ENCODE data around the gene DOCK7.
"Not testable (repeated sequence)": the region's sequence is repeated elsewhere in the genome, so short reads cannot be mapped to it uniquely, and the experiment has no call there.

The DOCK7 gene

GRCh38 chr1:62712336-62713243, 24.4 kb upstream of the DOCK7 start:
- DNase-seq (ENCODE audit: insufficient read length, low spot score) (no peak), FAIRE-seq (no peak)
- TF ChIP-seq CTCF (IDR thresholded peaks at IDR 0.05; ENCODE audit: insufficient read depth, missing control alignments) = no peak

GRCh38 chr1:62707744-62708120, 19.5 kb upstream of the DOCK7 start:
- no peak for TF ChIP-seq CTCF (IDR thresholded peaks at IDR 0.05; ENCODE audit: insufficient read depth, missing control alignments)
- FAIRE-seq = no peak
- no peak for DNase-seq (ENCODE audit: insufficient read length, low spot score)

- DNase-seq (ENCODE audit: insufficient read length, low spot score) (no peak), FAIRE-seq (no peak)
- no peak for TF ChIP-seq CTCF (IDR thresholded peaks at IDR 0.05; ENCODE audit: insufficient read depth, missing control alignments)
These were observed 19.0 kb upstream of the DOCK7 start for GRCh38 chr1:62706985-62707743.

GRCh38 chr1:62698161-62698560, 10.0 kb upstream of the DOCK7 start:
- not testable (repeated sequence) for FAIRE-seq; DNase-seq (ENCODE audit: insufficient read length, low spot score)

GRCh38 chr1:62694479-62694878, 6.3 kb upstream of the DOCK7 start:
- DNase-seq (ENCODE audit: insufficient read length, low spot score); FAIRE-seq: not testable (repeated sequence)

- DNase-seq (ENCODE audit: insufficient read length, low spot score) (no peak), FAIRE-seq (no peak)
- TF ChIP-seq CTCF (IDR thresholded peaks at IDR 0.05; ENCODE audit: insufficient read depth, missing control alignments) = no peak
These were observed 4.9 kb upstream of the DOCK7 start for GRCh38 chr1:62693123-62693522.

GRCh38 chr1:62691062-62691844, 3.1 kb upstream of the DOCK7 start:
- DNase-seq (ENCODE audit: insufficient read length, low spot score) (no peak), FAIRE-seq (no peak)
- no peak for TF ChIP-seq CTCF (IDR thresholded peaks at IDR 0.05; ENCODE audit: insufficient read depth, missing control alignments)
